ENCODE data around the gene METAP1D.

DNA sequence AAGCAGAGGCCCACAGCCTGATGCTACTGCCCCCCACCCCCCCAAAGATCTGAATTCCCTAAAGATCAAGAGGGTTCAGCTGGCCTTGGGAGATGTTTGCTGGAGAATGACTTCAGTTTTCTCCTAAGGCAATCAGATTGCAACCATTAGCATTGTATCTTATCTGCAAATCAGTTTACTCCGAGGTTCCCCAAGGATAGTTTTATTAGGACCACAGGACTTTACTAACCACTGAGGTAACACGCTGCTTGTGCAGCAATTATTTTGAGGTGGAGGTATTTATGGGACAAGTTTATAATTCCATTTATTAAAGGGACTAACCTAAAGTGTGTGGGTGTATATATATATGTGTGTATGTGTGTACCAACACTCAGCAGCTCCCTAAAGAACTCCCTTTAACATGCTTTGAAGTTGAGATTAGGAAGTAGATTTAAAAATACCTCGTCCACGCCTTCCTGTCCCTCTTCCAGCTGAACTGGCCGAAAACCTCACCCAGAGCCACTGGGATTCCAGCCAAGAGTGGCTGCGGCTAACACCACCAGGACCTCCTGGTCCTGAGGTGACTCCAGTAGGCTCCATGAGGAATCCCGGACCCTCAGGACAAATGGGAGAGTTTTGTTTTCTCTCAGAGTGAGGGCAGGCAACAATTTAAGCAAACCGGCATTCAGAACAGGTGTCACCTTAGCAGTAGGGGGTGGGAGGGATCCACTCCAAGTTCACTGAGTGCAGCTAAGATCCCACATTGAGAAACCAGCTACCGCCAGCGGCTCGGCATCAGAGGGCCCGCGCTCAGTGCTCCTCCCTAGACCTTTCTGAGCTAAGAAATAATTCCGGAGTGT is 82.6 kb downstream of the METAP1D start:
- TF ChIP-seq, protein P1, sequence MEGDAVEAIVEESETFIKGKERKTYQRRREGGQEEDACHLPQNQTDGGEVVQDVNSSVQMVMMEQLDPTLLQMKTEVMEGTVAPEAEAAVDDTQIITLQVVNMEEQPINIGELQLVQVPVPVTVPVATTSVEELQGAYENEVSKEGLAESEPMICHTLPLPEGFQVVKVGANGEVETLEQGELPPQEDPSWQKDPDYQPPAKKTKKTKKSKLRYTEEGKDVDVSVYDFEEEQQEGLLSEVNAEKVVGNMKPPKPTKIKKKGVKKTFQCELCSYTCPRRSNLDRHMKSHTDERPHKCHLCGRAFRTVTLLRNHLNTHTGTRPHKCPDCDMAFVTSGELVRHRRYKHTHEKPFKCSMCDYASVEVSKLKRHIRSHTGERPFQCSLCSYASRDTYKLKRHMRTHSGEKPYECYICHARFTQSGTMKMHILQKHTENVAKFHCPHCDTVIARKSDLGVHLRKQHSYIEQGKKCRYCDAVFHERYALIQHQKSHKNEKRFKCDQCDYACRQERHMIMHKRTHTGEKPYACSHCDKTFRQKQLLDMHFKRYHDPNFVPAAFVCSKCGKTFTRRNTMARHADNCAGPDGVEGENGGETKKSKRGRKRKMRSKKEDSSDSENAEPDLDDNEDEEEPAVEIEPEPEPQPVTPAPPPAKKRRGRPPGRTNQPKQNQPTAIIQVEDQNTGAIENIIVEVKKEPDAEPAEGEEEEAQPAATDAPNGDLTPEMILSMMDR (IDR thresholded peaks at IDR 0.05; ENCODE audit: low read depth, low read length, missing input control) = no peak
- TF ChIP-seq FOXA2 (IDR thresholded peaks at IDR 0.05) (no peak), JUND (IDR thresholded peaks at IDR 0.05) (no peak), EGR1 (IDR thresholded peaks at IDR 0.05; ENCODE audit: low read depth in 2 of 2) (no peak), GABPA (IDR thresholded peaks at IDR 0.05 in 1 of 2, conservative IDR thresholded peaks at IDR 0.05 in 1 of 2) (no peak), TAF1 (conservative IDR thresholded peaks at IDR 0.05) (no peak)
- TF ChIP-seq, protein P2, sequence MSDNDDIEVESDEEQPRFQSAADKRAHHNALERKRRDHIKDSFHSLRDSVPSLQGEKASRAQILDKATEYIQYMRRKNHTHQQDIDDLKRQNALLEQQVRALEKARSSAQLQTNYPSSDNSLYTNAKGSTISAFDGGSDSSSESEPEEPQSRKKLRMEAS (IDR thresholded peaks at IDR 0.05) = no peak
- TF ChIP-seq, protein P3, sequence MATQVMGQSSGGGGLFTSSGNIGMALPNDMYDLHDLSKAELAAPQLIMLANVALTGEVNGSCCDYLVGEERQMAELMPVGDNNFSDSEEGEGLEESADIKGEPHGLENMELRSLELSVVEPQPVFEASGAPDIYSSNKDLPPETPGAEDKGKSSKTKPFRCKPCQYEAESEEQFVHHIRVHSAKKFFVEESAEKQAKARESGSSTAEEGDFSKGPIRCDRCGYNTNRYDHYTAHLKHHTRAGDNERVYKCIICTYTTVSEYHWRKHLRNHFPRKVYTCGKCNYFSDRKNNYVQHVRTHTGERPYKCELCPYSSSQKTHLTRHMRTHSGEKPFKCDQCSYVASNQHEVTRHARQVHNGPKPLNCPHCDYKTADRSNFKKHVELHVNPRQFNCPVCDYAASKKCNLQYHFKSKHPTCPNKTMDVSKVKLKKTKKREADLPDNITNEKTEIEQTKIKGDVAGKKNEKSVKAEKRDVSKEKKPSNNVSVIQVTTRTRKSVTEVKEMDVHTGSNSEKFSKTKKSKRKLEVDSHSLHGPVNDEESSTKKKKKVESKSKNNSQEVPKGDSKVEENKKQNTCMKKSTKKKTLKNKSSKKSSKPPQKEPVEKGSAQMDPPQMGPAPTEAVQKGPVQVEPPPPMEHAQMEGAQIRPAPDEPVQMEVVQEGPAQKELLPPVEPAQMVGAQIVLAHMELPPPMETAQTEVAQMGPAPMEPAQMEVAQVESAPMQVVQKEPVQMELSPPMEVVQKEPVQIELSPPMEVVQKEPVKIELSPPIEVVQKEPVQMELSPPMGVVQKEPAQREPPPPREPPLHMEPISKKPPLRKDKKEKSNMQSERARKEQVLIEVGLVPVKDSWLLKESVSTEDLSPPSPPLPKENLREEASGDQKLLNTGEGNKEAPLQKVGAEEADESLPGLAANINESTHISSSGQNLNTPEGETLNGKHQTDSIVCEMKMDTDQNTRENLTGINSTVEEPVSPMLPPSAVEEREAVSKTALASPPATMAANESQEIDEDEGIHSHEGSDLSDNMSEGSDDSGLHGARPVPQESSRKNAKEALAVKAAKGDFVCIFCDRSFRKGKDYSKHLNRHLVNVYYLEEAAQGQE (IDR thresholded peaks at IDR 0.05) = no peak
- TF ChIP-seq, protein P4, sequence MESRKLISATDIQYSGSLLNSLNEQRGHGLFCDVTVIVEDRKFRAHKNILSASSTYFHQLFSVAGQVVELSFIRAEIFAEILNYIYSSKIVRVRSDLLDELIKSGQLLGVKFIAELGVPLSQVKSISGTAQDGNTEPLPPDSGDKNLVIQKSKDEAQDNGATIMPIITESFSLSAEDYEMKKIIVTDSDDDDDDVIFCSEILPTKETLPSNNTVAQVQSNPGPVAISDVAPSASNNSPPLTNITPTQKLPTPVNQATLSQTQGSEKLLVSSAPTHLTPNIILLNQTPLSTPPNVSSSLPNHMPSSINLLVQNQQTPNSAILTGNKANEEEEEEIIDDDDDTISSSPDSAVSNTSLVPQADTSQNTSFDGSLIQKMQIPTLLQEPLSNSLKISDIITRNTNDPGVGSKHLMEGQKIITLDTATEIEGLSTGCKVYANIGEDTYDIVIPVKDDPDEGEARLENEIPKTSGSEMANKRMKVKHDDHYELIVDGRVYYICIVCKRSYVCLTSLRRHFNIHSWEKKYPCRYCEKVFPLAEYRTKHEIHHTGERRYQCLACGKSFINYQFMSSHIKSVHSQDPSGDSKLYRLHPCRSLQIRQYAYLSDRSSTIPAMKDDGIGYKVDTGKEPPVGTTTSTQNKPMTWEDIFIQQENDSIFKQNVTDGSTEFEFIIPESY (IDR thresholded peaks at IDR 0.05) = no peak
- TF ChIP-seq, protein P5, sequence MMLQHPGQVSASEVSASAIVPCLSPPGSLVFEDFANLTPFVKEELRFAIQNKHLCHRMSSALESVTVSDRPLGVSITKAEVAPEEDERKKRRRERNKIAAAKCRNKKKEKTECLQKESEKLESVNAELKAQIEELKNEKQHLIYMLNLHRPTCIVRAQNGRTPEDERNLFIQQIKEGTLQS (IDR thresholded peaks at IDR 0.05) = no peak

All from liver (tissue), 3 donors.